Stomach (tissue), 9 donors: Measurements from ENCODE around the gene CD3G. TPM values are rescaled to one million over a fixed set of nuclear protein-coding genes. Genes with fewer than 3 reads are reported as not detected.

Experiments used
- DNase-seq, 2 donors: peaks; one replicate each; pipeline versions ENCODE4 v3.0.0 to v3.0.0-alpha.2; 2013 to 2019
- H3K27ac ChIP-seq, 5 donors: fragments of 200-600 bp in 4 of 5; sonication (generic) in 4 of 5; one replicate each; pipeline ENCODE4 v1.5.1; 2013 to 2019; ENCODE audit warnings: mild to moderate bottlenecking in 1 of 5, moderate library complexity in 1 of 5
- H3K27me3 ChIP-seq, 3 donors: fragments of 200-600 bp; sonication (generic); one replicate each; pipeline ENCODE4 v1.5.1; 2017 to 2019; ENCODE audit warnings: mixed run types in 1 of 3
- H3K36me3 ChIP-seq, 4 donors: fragments of 200-600 bp; sonication (generic); 1 replicate in 3 of 4; 2 replicates in 1 of 4; pipeline ENCODE4 v1.5.1; 2016 to 2019
- H3K4me1 ChIP-seq, 4 donors: fragments of 200-600 bp; sonication (generic); one replicate each; pipeline ENCODE4 v1.5.1; 2016 to 2019
- H3K4me3 ChIP-seq, 4 donors: fragments of 200-600 bp; sonication (generic) in 3 of 4; one replicate each; pipeline ENCODE4 v1.5.1; 2016 to 2019; ENCODE audit warnings: mild to moderate bottlenecking in 1 of 4
- H3K9me3 ChIP-seq, 4 donors: fragments of 200-600 bp; sonication (generic); one replicate each; pipeline ENCODE4 v1.5.1; 2016 to 2019
- CTCF ChIP-seq, 7 experiments: fragments of 450-650 bp in 4 of 7; fragments of 200-600 bp in 3 of 7; sonication (generic) in 3 of 7; IDR thresholded peaks; one replicate each; pipeline ENCODE4 v1.5.1; 2016 to 2019; ENCODE audit warnings: antibody characterized with exemption in 7 of 7, control low read depth in 2 of 7, mild to moderate bottlenecking in 1 of 7
- EP300 ChIP-seq: sonication (generic); formaldehyde crosslinking; IDR thresholded peaks from one replicate; pipeline ENCODE4 v1.6.1; 2017; ENCODE audit warnings: antibody characterized with exemption
- POLR2A ChIP-seq, 4 donors: fragments of 450-650 bp; IDR thresholded peaks; one replicate each; pipeline ENCODE4 v1.6.1; 2016; ENCODE audit warnings: antibody characterized with exemption in 4 of 4, control low read depth in 2 of 4, mild to moderate bottlenecking in 1 of 4, moderate library complexity in 1 of 4
- POLR2AphosphoS5 ChIP-seq, 3 donors: sonication (generic); formaldehyde crosslinking; IDR thresholded peaks; one replicate each; pipeline ENCODE4 v1.6.1; 2016; ENCODE audit warnings: antibody characterized with exemption in 3 of 3
- WGBS, 5 donors: extraction: QIAGEN DNeasy Blood & Tissue Kit in 3 of 5; methylation state at CpG; one replicate each; pipeline versions ENCODE4 v1.1.5 to v1.1.7; 2013 to 2018; 5-methylcytosine and 5-hydroxymethylcytosine counted together
- intact Hi-C: fragments of 100-400 bp; cut with DNase I; formaldehyde crosslinking; loops from one replicate; pipeline ENCODE4 v1.15.1; 2023; ENCODE audit warnings: low total_unique reads
- polyA plus RNA-seq, 3 donors: library from polyadenylated mRNA; stranded (reverse); fragments of 200-250 nt; gene quantifications; one replicate each; pipeline ENCODE4 v1.2.3, GENCODE V29; 2013
- total RNA-seq, 5 donors: library from RNA; depleted of rRNA; stranded (reverse); fragments of >200 nt; gene quantifications; one replicate each; pipeline versions ENCODE4 v1.1.0 to v1.2.3, GENCODE V29; 2014 to 2016
- donor health status: healthy with polysubstance abuse.
- donor health status: Bipolar disorder and iron deficiency.
- donor health status: healthy.

The CD3G gene
- total and polyA plus RNA-seq, 8 donors = 0.18 to 9.5 (median 1.2) TPM; not detected in 3

GRCh38 chr11:118312328-118312727 is 31.8 kb upstream of the CD3G start:
- H3K27me3 ChIP-seq = peaks cover 0 to 45% (median 0%) of the 10 kb centered on the region in 3 donors
- H3K27ac ChIP-seq = no peak overlapping the region
- H3K4me1 ChIP-seq = peaks cover 20 to 51% (median 28%) of the 10 kb centered on the region in 4 donors
- DNase-seq = no peak
- WGBS, 5 donors = 85 to 95% (median 92%) methylated on average over 2 of the region's 2 CpGs
- H3K36me3 ChIP-seq = no peaks in the 10 kb centered on the region
- H3K4me3 ChIP-seq = no peak overlapping the region
- intact Hi-C loops = no loop called here
- TF ChIP-seq EP300 (no peak), POLR2AphosphoS5 (IDR thresholded peaks at IDR 0.05) (no peak), CTCF (IDR thresholded peaks at IDR 0.05) (no peak), POLR2A (IDR thresholded peaks at IDR 0.05) (no peak)
- H3K9me3 ChIP-seq = no peaks in the 10 kb centered on the region

DNA sequence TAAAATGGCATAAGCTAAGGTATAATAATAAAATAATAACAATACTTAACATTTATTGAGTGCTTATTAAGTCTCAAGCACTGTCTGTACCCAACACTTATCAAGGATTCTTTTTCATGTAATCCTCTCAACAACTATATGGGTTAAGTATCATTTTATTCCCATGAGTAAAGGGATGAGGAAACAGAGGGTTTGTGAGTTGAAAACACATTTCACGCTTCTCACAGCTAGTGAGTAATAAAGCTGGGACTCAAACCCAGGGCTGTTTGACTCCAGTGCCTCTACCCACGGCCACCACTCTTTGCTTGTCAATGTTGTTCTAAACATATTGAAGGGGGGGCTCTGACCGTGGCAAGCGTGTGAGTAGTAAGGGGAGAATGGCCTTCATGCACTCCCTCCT is 30.9 kb upstream of the CD3G start:
- Histone ChIP-seq H3K27me3 (peaks cover 0 to 47% (median 0%) of the 10 kb centered on the region in 3 donors), H3K4me1 (peaks cover 20 to 58% (median 32%) of the 10 kb centered on the region in 4 donors), H3K27ac (no peak overlapping the region), H3K4me3 (no peak overlapping the region), H3K36me3 (no peaks in the 10 kb centered on the region), H3K9me3 (no peaks in the 10 kb centered on the region)
- no peak for DNase-seq
- no peak for TF ChIP-seq POLR2AphosphoS5 (IDR thresholded peaks at IDR 0.05)
- TF ChIP-seq EP300 = no peak
- no peak for TF ChIP-seq CTCF (IDR thresholded peaks at IDR 0.05)
- TF ChIP-seq POLR2A (IDR thresholded peaks at IDR 0.05) = no peak
- intact Hi-C loops = no loop called here
- 70 to 87% (median 79%) methylated on average over 4 of the region's 4 CpGs for WGBS, 5 donors

- Histone ChIP-seq H3K9me3 (no peaks in the 10 kb centered on the region), H3K4me1 (peaks cover 20 to 70% (median 38%) of the 10 kb centered on the region in 4 donors), H3K36me3 (no peaks in the 10 kb centered on the region), H3K27ac (peak overlapping the region; percentile 59 to 75 (median 64)), H3K4me3 (no peak overlapping the region), H3K27me3 (peaks cover 0 to 47% (median 0%) of the 10 kb centered on the region in 3 donors)
- TF ChIP-seq POLR2AphosphoS5 (IDR thresholded peaks at IDR 0.05) (peak in 2 of 3 donors; percentile 34 to 41), CTCF (IDR thresholded peaks at IDR 0.05) (no peak), EP300 (no peak)
- WGBS, 5 donors = 22 to 36% (median 24%) methylated on average over 7 of the region's 7 CpGs
- peak in 1 of 2 donors; percentile 71 for DNase-seq
- intact Hi-C loops = no loop called here
These were observed 29.1 kb upstream of the CD3G start for GRCh38 chr11:118314988-118315411.

DNA sequence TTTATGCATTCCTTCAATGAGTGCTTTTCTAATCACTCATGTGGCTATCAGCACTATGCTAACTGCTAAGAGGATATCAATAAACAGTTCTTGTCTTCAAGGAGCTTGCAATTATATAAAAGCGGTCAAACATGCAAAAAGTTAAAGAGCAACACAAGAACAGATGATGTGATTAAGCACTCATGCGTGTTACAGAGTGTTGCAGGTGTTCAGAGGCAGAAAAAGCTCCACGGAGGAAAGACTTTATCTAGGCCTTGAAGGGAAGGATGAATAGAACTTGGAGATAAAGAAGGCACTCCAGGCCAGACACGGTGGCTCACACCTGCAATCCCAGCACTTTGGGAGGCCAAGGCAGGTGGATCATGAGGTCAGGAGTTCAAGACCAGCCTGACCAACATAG is 26.0 kb upstream of the CD3G start:
- H3K27ac ChIP-seq = peak overlapping the region in 3 of 5 donors; percentile 18 to 79 (median 76)
- no peak for DNase-seq
- H3K4me1 ChIP-seq = peaks cover 20 to 73% (median 45%) of the 10 kb centered on the region in 4 donors
- no peak overlapping the region for H3K4me3 ChIP-seq
- peaks cover 0 to 34% (median 0%) of the 10 kb centered on the region in 3 donors for H3K27me3 ChIP-seq
- 81 to 88% (median 87%) methylated on average over 4 of the region's 4 CpGs for WGBS, 5 donors
- no peaks in the 10 kb centered on the region for H3K9me3 ChIP-seq
- intact Hi-C loops = no loop called here
- TF ChIP-seq POLR2A (IDR thresholded peaks at IDR 0.05) (no peak), CTCF (IDR thresholded peaks at IDR 0.05) (no peak), EP300 (no peak), POLR2AphosphoS5 (IDR thresholded peaks at IDR 0.05) (no peak)
- no peaks in the 10 kb centered on the region for H3K36me3 ChIP-seq
